ENCODE results near the gene DSCAM.
A peak's percentile ranks its signal among the peaks of the same experiment; 100 is the strongest.
"Not testable (repeated sequence)": the region's sequence is repeated elsewhere in the genome, so short reads cannot be mapped to it uniquely, and the experiment has no call there.

DSCAM gene

GRCh38 chr21:40318371-40318770, 528.6 kb downstream of the DSCAM start:
- DNase-seq (ENCODE audit: low read depth): no peak

- DNase-seq (ENCODE audit: low read depth): no peak
Observed at GRCh38 chr21:40316104-40316503, 530.9 kb downstream of the DSCAM start.

GRCh38 chr21:40315626-40316025, 531.3 kb downstream of the DSCAM start:
- DNase-seq (ENCODE audit: low read depth): no peak

GRCh38 chr21:40313260-40313659, 533.7 kb downstream of the DSCAM start:
- no peak for DNase-seq (ENCODE audit: low read depth)

GRCh38 chr21:40300300-40300699, 546.7 kb downstream of the DSCAM start:
- DNase-seq (ENCODE audit: low read depth): no peak

- DNase-seq (ENCODE audit: low read depth): no peak
Observed at GRCh38 chr21:40299451-40299850, 547.5 kb downstream of the DSCAM start.

GRCh38 chr21:40294345-40294744, 552.6 kb downstream of the DSCAM start:
- no peak for DNase-seq (ENCODE audit: low read depth)

GRCh38 chr21:40291560-40291959, 555.4 kb downstream of the DSCAM start:
- DNase-seq (ENCODE audit: low read depth): no peak

GRCh38 chr21:40284409-40284808, 562.5 kb downstream of the DSCAM start:
- DNase-seq (ENCODE audit: low read depth): no peak

- DNase-seq (ENCODE audit: low read depth): no peak
Observed at GRCh38 chr21:40282912-40283886, 563.8 kb downstream of the DSCAM start.

- DNase-seq (ENCODE audit: low read depth): no peak
Observed at GRCh38 chr21:40278345-40278744, 568.6 kb downstream of the DSCAM start.

- no peak for DNase-seq (ENCODE audit: low read depth)
Observed at GRCh38 chr21:40276001-40276400, 571.0 kb downstream of the DSCAM start.

- no peak for DNase-seq (ENCODE audit: low read depth)
Observed at GRCh38 chr21:40272037-40272436, 574.9 kb downstream of the DSCAM start.

GRCh38 chr21:40271164-40271563, 575.8 kb downstream of the DSCAM start:
- no peak for DNase-seq (ENCODE audit: low read depth)

- no peak for DNase-seq (ENCODE audit: low read depth)
Observed at GRCh38 chr21:40270047-40270446, 576.9 kb downstream of the DSCAM start.

- DNase-seq (ENCODE audit: low read depth): no peak
Observed at GRCh38 chr21:40269239-40269638, 577.7 kb downstream of the DSCAM start.

GRCh38 chr21:40258456-40258855, 588.5 kb downstream of the DSCAM start:
- not testable (repeated sequence) for DNase-seq (ENCODE audit: low read depth)

- no peak for DNase-seq (ENCODE audit: low read depth)
Observed at GRCh38 chr21:40257342-40257741, 589.6 kb downstream of the DSCAM start.

- DNase-seq (ENCODE audit: low read depth): no peak
Observed at GRCh38 chr21:40255518-40256444, 591.2 kb downstream of the DSCAM start.

GRCh38 chr21:40254540-40255465, 592.2 kb downstream of the DSCAM start:
- peak; percentile 1 for DNase-seq (ENCODE audit: low read depth)

- no peak for DNase-seq (ENCODE audit: low read depth)
Observed at GRCh38 chr21:40253112-40253511, 593.8 kb downstream of the DSCAM start.

All from ELR (cell line).